IPS DF 4.7 (cell line): ENCODE measurements around the gene ACBD5.

Experiments used
- DNase-seq: peaks from one replicate; pipeline ENCODE4 v3.0.0-alpha.2; 2013; ENCODE audit warnings: low spot score; ENCODE audit errors: extremely low read depth

Gene ACBD5

DNA sequence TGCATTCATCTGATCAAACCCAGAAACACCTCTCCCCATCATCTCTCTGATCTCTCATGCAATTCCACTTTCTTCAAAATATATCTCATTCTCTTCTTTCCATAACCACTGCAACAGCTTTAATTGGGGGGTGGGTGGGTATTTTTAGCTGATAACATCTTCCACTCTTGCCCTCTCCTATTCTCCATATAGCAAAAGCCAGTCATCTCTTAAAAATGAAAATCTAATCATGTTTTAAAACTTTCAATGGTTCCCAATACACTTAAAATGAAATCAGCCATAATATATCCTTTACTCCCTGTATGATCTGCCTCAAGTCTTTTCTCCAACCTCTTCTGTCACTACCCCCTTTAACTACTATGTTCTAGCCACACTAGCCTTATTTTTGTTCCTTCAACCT lies 87.9 kb downstream of the ACBD5 start:
- no peak for DNase-seq

DNA sequence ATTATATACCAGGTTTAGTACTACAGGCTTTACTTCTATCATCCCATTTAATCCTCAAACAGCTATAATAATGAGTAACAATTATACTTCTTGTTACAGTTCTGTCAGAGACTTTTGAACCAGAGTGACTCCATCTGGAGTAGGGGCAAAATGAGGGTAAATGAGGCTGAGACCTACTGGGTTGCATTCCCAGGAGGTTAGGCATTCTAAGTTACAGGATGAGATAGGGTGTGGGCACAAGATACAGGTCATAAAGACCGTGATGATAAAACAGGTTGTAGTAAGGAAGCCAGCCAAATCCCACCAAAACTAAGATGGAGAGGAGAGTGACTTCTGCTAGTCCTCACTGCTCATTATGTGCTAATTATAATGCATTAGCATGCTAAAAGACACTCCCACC lies 90.3 kb downstream of the ACBD5 start:
- DNase-seq: no peak

DNA sequence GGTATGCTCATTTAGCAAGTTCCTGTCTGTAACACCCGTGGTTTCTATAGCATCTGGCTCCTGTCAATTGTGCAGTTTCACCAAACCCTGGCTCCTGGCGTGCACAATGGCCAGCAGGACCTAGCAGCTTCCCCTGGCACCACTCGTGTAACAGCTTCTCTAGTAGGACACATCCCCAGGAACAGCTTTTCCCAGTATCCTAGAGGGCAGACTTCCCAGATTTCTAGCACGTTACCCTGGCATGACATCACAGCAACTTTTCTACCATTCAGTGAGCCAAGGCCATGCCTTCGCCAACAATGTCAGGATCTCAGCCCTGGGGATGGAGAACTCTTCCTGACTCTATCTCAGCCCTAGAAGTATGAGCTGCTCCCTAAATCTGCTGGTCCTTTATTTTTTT lies 92.9 kb downstream of the ACBD5 start:
- no peak for DNase-seq

DNA sequence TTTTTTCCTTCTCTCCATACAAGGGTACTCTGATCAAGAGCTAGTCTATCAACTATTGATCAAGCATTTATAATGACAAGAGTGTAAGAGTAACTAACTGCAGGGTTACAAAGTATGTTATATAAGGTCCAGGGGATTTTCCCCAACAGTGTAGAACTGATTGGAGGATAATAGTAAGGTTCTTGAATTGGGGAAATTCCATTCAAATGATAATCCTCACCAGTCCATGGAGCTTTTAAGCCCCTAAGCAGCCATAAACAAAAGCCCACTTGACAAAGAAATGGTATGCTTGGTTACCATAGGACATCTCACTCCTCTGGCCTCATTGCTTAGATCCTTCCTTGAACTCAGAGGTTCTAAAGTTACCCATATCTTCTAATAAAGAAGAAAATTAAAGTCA lies 94.7 kb downstream of the ACBD5 start:
- no peak for DNase-seq
